Endothelial cell of umbilical vein (primary cell): ENCODE measurements around the gene LRCH2. TPM values are rescaled to one million over a fixed set of nuclear protein-coding genes. Genes with fewer than 3 reads are reported as not detected.

Experiments
- BruUV-seq: library from RNA; stranded (reverse); fragments of 400-500 nt; replicated peaks from 2 replicates; lab custom pipeline; 2021; lab: Mats Ljungman, UMichigan
- CTCF ChIA-PET: fragments of 300-600, 350-600 bp; sonication (Branson Sonifier 250); formaldehyde crosslinking; loops from one replicate; lab custom pipeline; 2021; ENCODE audit warnings: antibody characterized with exemption, inconsistent platforms; lab: Charles Lee
- POLR2A ChIA-PET: fragments of 300-600, 350-600 bp; sonication (Branson Sonifier 250); formaldehyde crosslinking; loops from one replicate; lab custom pipeline; 2021; ENCODE audit warnings: antibody characterized with exemption, inconsistent platforms; lab: Charles Lee
- DNase-seq: peaks from one replicate; pipeline ENCODE4 v3.0.0-alpha.2; 2011; ENCODE audit warnings: low read depth, low spot score
- FAIRE-seq: peaks from 2 replicates; lab custom pipeline; 2011; peaks lifted over from hg19 to GRCh38; lab: Jason Lieb, UNC
- H2AFZ ChIP-seq: 2 replicates; pipeline ENCODE4 v1.6.0; 2012; ENCODE audit warnings: low read depth, low read length, control low read depth, inconsistent platforms
- H3K27ac ChIP-seq: 2 replicates; pipeline ENCODE4 v1.5.1; 2011; ENCODE audit warnings: low read depth, mild to moderate bottlenecking, control low read depth, low read length, moderate library complexity; ENCODE audit not compliant: insufficient read depth
- H3K27me3 ChIP-seq, 2 experiments: 2 replicates each; pipeline versions ENCODE4 v1.6.0 to v1.6.1; 2011; ENCODE audit warnings: low read length in 2 of 2, mixed read lengths in 1 of 2; ENCODE audit not compliant: control insufficient read depth in 2 of 2, insufficient read depth in 2 of 2
- H3K36me3 ChIP-seq, 2 experiments: 2 replicates in 1 of 2; 3 replicates in 1 of 2; pipeline ENCODE4 v1.5.1; 2011; ENCODE audit warnings: low read length in 2 of 2, mild to moderate bottlenecking in 1 of 2, moderate library complexity in 1 of 2; ENCODE audit not compliant: control insufficient read depth in 2 of 2, insufficient read depth in 2 of 2; ENCODE audit errors: extremely low read depth in 1 of 2
- H3K4me1 ChIP-seq: 3 replicates; pipeline ENCODE4 v1.5.1; 2011; ENCODE audit warnings: mild to moderate bottlenecking, low read length; ENCODE audit not compliant: control insufficient read depth, insufficient read depth; ENCODE audit errors: extremely low read depth
- H3K4me2 ChIP-seq: 2 replicates; pipeline ENCODE4 v1.6.1; 2011; ENCODE audit warnings: low read length, control low read depth, mixed read lengths; ENCODE audit not compliant: insufficient read depth
- H3K4me3 ChIP-seq, 3 experiments: fragments of 200-600 bp in 1 of 3; sonication (generic), shearing (Covaris generic) in 1 of 3; replicated peaks in 1 of 3; 2 replicates each; pipeline ENCODE4 v1.5.1; 2011 to 2016; ENCODE audit warnings: control low read depth in 3 of 3, low read length in 3 of 3, mild to moderate bottlenecking in 2 of 3, inconsistent platforms in 1 of 3, low read depth in 1 of 3, moderate library complexity in 1 of 3; ENCODE audit not compliant: insufficient read depth in 1 of 3
- H3K79me2 ChIP-seq: 2 replicates; pipeline ENCODE4 v1.6.0; 2012; ENCODE audit warnings: low read length, inconsistent platforms; ENCODE audit not compliant: control insufficient read depth, insufficient read depth
- H3K9ac ChIP-seq: replicated peaks from 2 replicates; pipeline ENCODE3; 2011; ENCODE audit warnings: low read length, control low read depth; ENCODE audit not compliant: insufficient read depth; ENCODE audit errors: extremely low read depth
- H3K9me1 ChIP-seq: replicated peaks from 3 replicates; pipeline ENCODE4 v1.6.0; 2011; ENCODE audit warnings: mild to moderate bottlenecking, low read length; ENCODE audit not compliant: control insufficient read depth, insufficient read depth; ENCODE audit errors: extremely low read depth
- H3K9me3 ChIP-seq: replicated peaks from 2 replicates; pipeline ENCODE4 v1.5.1; 2012; ENCODE audit warnings: low read length, inconsistent platforms; ENCODE audit not compliant: control insufficient read depth, insufficient read depth
- H4K20me1 ChIP-seq: replicated peaks from 2 replicates; pipeline ENCODE3; 2011; ENCODE audit warnings: mild to moderate bottlenecking, low read length; ENCODE audit not compliant: control insufficient read depth, insufficient read depth; ENCODE audit errors: extremely low read depth
- EZH2 ChIP-seq: IDR thresholded peaks from 2 replicates; pipeline ENCODE4 v1.6.1; 2012; ENCODE audit warnings: borderline replicate concordance, low read depth, mild to moderate bottlenecking, moderate library complexity, low read length, inconsistent platforms; ENCODE audit not compliant: severe bottlenecking
- FOS ChIP-seq: IDR thresholded peaks from 2 replicates; pipeline ENCODE4 v1.6.1; 2011; ENCODE audit warnings: mild to moderate bottlenecking, low read length, moderate library complexity, borderline replicate concordance; ENCODE audit not compliant: insufficient read depth
- GATA2 ChIP-seq: IDR thresholded peaks from 2 replicates; pipeline ENCODE4 v1.7.0; 2011; ENCODE audit warnings: low read depth, mild to moderate bottlenecking, moderate library complexity, mixed read lengths, low read length; ENCODE audit not compliant: insufficient read length, insufficient read depth
- JUN ChIP-seq: IDR thresholded peaks from 2 replicates; pipeline ENCODE4 v1.6.1; 2011; ENCODE audit warnings: borderline replicate concordance, low read depth; ENCODE audit not compliant: insufficient read length, insufficient read depth
- MAX ChIP-seq: IDR thresholded peaks from 2 replicates; pipeline ENCODE4 v1.6.1; 2011; ENCODE audit not compliant: insufficient read depth, insufficient read length
- MYC ChIP-seq: IDR thresholded peaks from one replicate; pipeline ENCODE4 v1.6.1; 2011; ENCODE audit warnings: mild to moderate bottlenecking, low read depth, low read length
- POLR2A ChIP-seq: IDR thresholded peaks from 2 replicates; pipeline ENCODE4 v1.6.1; 2012; ENCODE audit warnings: low read depth, mild to moderate bottlenecking, control low read depth, low read length
- POLR2AphosphoS5 ChIP-seq: IDR thresholded peaks from 2 replicates; pipeline ENCODE4 v1.6.1; 2012; ENCODE audit warnings: low read depth, mild to moderate bottlenecking, control low read depth, low read length, moderate library complexity; ENCODE audit not compliant: insufficient read depth
- dilution Hi-C: fragments of 300-500 bp; cut with MboI; formaldehyde crosslinking; loops from one replicate; pipeline ENCODE4 v1.15.0; 2019; ENCODE audit warnings: low sequenced_read_pairs; ENCODE audit not compliant: extremely low pct_ligation_motif_present
- intact Hi-C: fragments of 100-400 bp; cut with micrococcal nuclease; formaldehyde crosslinking; loops from one replicate; pipeline ENCODE4 v1.10.0; 2022
- polyA plus RNA-seq, 4 experiments: library from polyadenylated mRNA; depleted of rRNA in 3 of 4; stranded (reverse) in 3 of 4; unstranded in 1 of 4; fragments of >200 nt; gene quantifications; 2 replicates each; pipeline versions ENCODE4 v1.2.1 to v1.2.3, GENCODE V29; 2011 to 2012; ENCODE audit warnings: missing spikeins in 1 of 4
- total RNA-seq: library from RNA; stranded (reverse); gene quantifications from 2 replicates; pipeline ENCODE4 v1.2.3, GENCODE V29; 2021
- TF ChIP-seq, protein P1 (sequence below), 2 donors: IDR thresholded peaks; 1 replicate in 1 of 2; 2 replicates in 1 of 2; pipeline ENCODE4 v1.5.1; 2011; ENCODE audit warnings: low read length in 2 of 2, mild to moderate bottlenecking in 2 of 2, moderate library complexity in 2 of 2, control low read depth in 1 of 2, inconsistent platforms in 1 of 2, low read depth in 1 of 2; ENCODE audit not compliant: insufficient read depth in 1 of 2; ENCODE audit errors: extremely low read depth in 1 of 2

Gene LRCH2
- total and polyA plus RNA-seq, 2 donors (not counting 3 experiments of a cell fraction or from before 2014, with no cell fraction given) = 1.1 to 4.6 TPM

DNA sequence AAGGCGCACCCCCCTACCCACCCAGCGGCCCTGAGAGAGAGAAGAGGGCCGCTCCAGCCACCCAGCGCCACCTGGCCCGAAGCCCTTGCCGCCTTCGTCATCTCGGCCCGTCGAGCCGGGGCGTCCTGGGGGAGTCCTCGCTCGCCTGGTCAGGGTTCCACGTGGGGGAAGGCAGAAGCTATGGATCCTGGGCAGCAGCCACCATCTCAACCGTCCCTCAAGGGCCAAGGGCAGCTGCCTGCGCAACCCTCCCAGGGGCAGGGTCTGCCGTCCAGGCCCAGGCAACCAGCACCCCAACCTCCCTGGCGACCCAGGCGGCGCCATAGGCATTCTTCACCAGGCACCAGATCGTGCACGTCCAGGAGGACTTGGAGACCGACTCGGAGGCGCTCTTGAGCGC is 165.0 kb downstream of the LRCH2 start:
- Histone ChIP-seq H3K9me1 (no peaks in the 10 kb centered on the region), H3K9ac (no peak overlapping the region), H3K79me2 (no peaks in the 10 kb centered on the region), H3K36me3 (no peaks in the 10 kb centered on the region), H3K27me3 (no peaks in the 10 kb centered on the region), H3K4me1 (no peaks in the 10 kb centered on the region), H3K27ac (no peak overlapping the region), H3K9me3 (no peaks in the 10 kb centered on the region), H4K20me1 (no peaks in the 10 kb centered on the region), H2AFZ (no peak overlapping the region), H3K4me3 (no peak overlapping the region), H3K4me2 (no peak overlapping the region)
- POLR2A ChIA-PET = no interaction called here
- TF ChIP-seq JUN (no peak), POLR2A (no peak), POLR2AphosphoS5 (no peak), MAX (no peak), MYC (no peak), FOS (no peak), EZH2 (no peak), GATA2 (no peak)
- TF ChIP-seq, protein P1, sequence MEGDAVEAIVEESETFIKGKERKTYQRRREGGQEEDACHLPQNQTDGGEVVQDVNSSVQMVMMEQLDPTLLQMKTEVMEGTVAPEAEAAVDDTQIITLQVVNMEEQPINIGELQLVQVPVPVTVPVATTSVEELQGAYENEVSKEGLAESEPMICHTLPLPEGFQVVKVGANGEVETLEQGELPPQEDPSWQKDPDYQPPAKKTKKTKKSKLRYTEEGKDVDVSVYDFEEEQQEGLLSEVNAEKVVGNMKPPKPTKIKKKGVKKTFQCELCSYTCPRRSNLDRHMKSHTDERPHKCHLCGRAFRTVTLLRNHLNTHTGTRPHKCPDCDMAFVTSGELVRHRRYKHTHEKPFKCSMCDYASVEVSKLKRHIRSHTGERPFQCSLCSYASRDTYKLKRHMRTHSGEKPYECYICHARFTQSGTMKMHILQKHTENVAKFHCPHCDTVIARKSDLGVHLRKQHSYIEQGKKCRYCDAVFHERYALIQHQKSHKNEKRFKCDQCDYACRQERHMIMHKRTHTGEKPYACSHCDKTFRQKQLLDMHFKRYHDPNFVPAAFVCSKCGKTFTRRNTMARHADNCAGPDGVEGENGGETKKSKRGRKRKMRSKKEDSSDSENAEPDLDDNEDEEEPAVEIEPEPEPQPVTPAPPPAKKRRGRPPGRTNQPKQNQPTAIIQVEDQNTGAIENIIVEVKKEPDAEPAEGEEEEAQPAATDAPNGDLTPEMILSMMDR (IDR thresholded peaks at IDR 0.05; ENCODE audit: extremely low read depth in 1 of 2, insufficient read depth in 1 of 2, low read depth in 1 of 2, low read length in 2 of 2) = no peak
- dilution Hi-C loops = no loop called here
- CTCF ChIA-PET = no interaction called here
- intact Hi-C loops = no loop called here
- DNase-seq (no peak), FAIRE-seq (no peak)
- no TSS peak for BruUV-seq
